ENCODE data around the gene PIK3R6.

PIK3R6 gene

GRCh38 chr17:8803531-8804420 lies 63.7 kb downstream of the PIK3R6 start:
- H3K4me3 ChIP-seq (replicated peaks in 1 of 2; ENCODE audit: low read depth in 2 of 2, low read length in 2 of 2) = no peak overlapping the region
- no peak for TF ChIP-seq CTCF (IDR thresholded peaks at IDR 0.05; ENCODE audit: low read depth, low read length)
- DNase-seq (ENCODE audit: low read depth in 2 of 2) = no peak

GRCh38 chr17:8801135-8801840 lies 66.2 kb downstream of the PIK3R6 start:
- no peak for DNase-seq (ENCODE audit: low read depth in 2 of 2)
- H3K4me3 ChIP-seq (replicated peaks in 1 of 2; ENCODE audit: low read depth in 2 of 2, low read length in 2 of 2) = no peak overlapping the region
- TF ChIP-seq CTCF (IDR thresholded peaks at IDR 0.05; ENCODE audit: low read depth, low read length) = no peak

DNA sequence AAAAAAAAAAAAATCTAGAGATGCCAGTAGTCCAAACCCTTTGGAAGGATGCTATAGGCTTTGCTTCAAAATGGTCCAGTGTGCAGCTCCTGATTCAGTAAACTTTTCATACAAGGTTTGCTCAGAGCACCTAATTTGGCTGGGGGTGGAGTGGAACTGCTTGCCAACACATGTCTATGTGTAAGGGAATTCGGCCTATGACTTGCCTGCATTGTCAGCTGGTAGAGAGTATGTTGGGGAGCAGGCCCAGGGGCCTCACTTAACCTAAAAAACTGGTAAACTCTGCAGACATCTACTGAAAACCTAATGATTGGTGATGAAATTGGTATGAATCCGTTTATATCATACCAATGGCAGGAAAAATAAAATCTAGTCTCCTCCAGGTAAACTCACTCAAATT lies 66.8 kb downstream of the PIK3R6 start:
- no peak for DNase-seq (ENCODE audit: low read depth in 2 of 2)
- TF ChIP-seq CTCF (IDR thresholded peaks at IDR 0.05; ENCODE audit: low read depth, low read length) = no peak

DNA sequence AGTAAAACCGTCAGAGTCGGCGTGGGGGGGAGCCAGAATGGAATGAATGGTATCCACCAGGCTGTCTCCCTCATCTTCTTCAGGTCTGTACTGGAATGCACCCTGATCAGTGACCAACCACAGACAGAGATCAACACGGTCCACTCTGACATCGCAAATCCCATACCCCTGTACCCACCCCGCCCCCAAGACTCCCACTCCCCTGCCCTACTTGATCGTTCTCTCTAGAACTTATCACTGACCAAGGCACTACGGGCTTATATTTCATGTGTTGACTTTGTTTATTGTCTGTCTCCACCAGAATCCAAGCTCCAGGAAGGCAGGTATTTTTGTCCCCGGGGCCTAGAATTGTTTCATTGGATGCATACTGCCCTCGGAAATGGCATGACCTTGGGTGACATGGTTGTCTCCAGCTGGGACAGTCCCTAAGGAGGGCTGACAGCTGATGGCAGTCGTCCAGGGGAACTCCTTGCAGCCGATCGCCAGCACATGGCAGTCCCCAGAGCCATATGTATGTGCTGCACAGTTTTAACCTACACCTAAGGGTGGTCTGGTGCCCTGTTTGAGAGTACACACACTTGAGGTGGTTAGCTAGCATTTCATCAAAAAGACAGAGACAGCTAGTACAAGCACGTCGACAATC lies 67.8 kb downstream of the PIK3R6 start:
- DNase-seq (ENCODE audit: low read depth in 2 of 2) = peak in 1 of 2 donors; percentile 5
- no peak overlapping the region for H3K4me3 ChIP-seq (replicated peaks in 1 of 2; ENCODE audit: low read depth in 2 of 2, low read length in 2 of 2)
- no peak for TF ChIP-seq CTCF (IDR thresholded peaks at IDR 0.05; ENCODE audit: low read depth, low read length)

More for the DNA sequence above, 66.8 kb downstream of the PIK3R6 start:
- H3K4me3 ChIP-seq (replicated peaks in 1 of 2; ENCODE audit: low read depth in 2 of 2, low read length in 2 of 2) = no peak overlapping the region

- H3K4me3 ChIP-seq (replicated peaks in 1 of 2; ENCODE audit: low read depth in 2 of 2, low read length in 2 of 2) = no peak within 1 kb of the TSS
- TF ChIP-seq CTCF (IDR thresholded peaks at IDR 0.05; ENCODE audit: low read depth, low read length) = no peak
- DNase-seq (ENCODE audit: low read depth in 2 of 2) = no peak
These were observed 68.5 kb downstream of the PIK3R6 start, which contains the start of gene MFSD6L for GRCh38 chr17:8798846-8799569. Gene MFSD6L (minus strand): TSS chr17:8799365. CDS start chr17:8799120, 245 bp downstream.

DNA sequence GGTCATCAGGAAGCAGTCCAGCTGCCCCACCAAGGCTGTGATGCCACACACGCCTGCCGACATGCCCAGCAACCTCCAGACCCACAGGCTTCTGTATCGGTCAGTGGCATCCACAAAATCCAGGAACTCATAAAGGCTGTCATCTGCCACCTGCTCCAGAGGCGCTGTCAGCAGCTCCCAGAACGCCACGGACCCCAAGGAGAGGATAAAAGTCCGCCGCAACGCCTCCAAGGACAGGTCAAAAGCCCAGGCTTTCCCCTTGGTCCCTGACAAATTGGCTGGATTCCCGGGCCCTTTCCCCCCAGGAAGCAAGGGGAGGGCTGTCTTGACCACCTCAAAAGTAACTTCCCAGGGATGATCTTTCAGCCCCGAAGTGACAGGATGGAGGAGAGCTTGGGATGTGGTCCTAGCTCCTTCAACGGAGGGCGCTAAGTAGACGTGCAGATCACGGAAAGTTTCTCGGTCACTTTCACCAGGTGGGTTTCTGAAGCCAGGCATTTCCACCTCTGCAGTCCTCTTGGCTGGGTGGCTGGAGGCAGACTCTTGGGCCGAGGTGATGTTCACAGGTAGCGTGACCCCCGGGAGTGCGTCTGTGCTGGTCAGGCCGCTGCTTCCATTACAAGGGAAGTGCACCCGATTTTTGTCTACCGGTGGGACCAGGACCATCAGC lies 69.2 kb downstream of the PIK3R6 start:
- no peak for TF ChIP-seq CTCF (IDR thresholded peaks at IDR 0.05; ENCODE audit: low read depth, low read length)
- no peak overlapping the region for H3K4me3 ChIP-seq (replicated peaks in 1 of 2; ENCODE audit: low read depth in 2 of 2, low read length in 2 of 2)
- DNase-seq (ENCODE audit: low read depth in 2 of 2) = no peak

Measured in cardiac fibroblast (primary cell).